NOMO-1 (cell line): Measurements from ENCODE around the gene UGGT1.
"Not testable (repeated sequence)": the region's sequence is repeated elsewhere in the genome, so short reads cannot be mapped to it uniquely, and the experiment has no call there.

ENCODE experiments used
- DNase-seq, 2 experiments: peaks; one replicate each; lab custom pipeline; 2025; ENCODE audit not compliant: unreplicated experiment in 2 of 2; lab: John Stamatoyannopoulos, UW

Gene UGGT1

GRCh38 chr2:128172191-128172590, 81.2 kb downstream of the UGGT1 start:
- no peak for DNase-seq

GRCh38 chr2:128174067-128174466, 83.1 kb downstream of the UGGT1 start:
- not testable (repeated sequence) for DNase-seq

GRCh38 chr2:128177315-128177714, 86.3 kb downstream of the UGGT1 start:
- no peak for DNase-seq

GRCh38 chr2:128178149-128178649, 87.2 kb downstream of the UGGT1 start:
- no peak for DNase-seq

GRCh38 chr2:128178650-128179460, 87.9 kb downstream of the UGGT1 start:
- peak in 1 of 2 experiments; percentile 31 for DNase-seq

GRCh38 chr2:128179461-128179755, 88.4 kb downstream of the UGGT1 start:
- DNase-seq, result no peak

GRCh38 chr2:128180031-128180430, 89.0 kb downstream of the UGGT1 start:
- no peak for DNase-seq

- DNase-seq, result no peak
These were observed 94.6 kb downstream of the UGGT1 start for GRCh38 chr2:128185576-128185975.

- DNase-seq, result no peak
These were observed 96.1 kb downstream of the UGGT1 start for GRCh38 chr2:128187032-128187654.

- DNase-seq, result no peak
These were observed 104.5 kb downstream of the UGGT1 start for GRCh38 chr2:128195435-128195984.

- DNase-seq, result no peak
These were observed 105.0 kb downstream of the UGGT1 start for GRCh38 chr2:128196026-128196425.

GRCh38 chr2:128196471-128196931, 105.5 kb downstream of the UGGT1 start:
- no peak for DNase-seq

- no peak for DNase-seq
These were observed 106.1 kb downstream of the UGGT1 start for GRCh38 chr2:128197059-128197458.

- no peak for DNase-seq
These were observed 107.7 kb downstream of the UGGT1 start for GRCh38 chr2:128198656-128199055.

GRCh38 chr2:128199141-128199540, 108.1 kb downstream of the UGGT1 start:
- no peak for DNase-seq

GRCh38 chr2:128202791-128203190, 111.8 kb downstream of the UGGT1 start:
- DNase-seq, result no peak

GRCh38 chr2:128206245-128206644, 115.2 kb downstream of the UGGT1 start:
- DNase-seq, result no peak

- DNase-seq, result no peak
These were observed 117.0 kb downstream of the UGGT1 start for GRCh38 chr2:128208023-128208422.

- DNase-seq, result not testable (repeated sequence)
These were observed 117.8 kb downstream of the UGGT1 start for GRCh38 chr2:128208631-128209324.

- DNase-seq, result no peak
These were observed 123.3 kb downstream of the UGGT1 start for GRCh38 chr2:128214251-128214650.

- DNase-seq, result no peak
These were observed 124.0 kb downstream of the UGGT1 start for GRCh38 chr2:128214866-128215460.
